ENCODE measurements around the gene LRFN2.

The LRFN2 gene

DNA sequence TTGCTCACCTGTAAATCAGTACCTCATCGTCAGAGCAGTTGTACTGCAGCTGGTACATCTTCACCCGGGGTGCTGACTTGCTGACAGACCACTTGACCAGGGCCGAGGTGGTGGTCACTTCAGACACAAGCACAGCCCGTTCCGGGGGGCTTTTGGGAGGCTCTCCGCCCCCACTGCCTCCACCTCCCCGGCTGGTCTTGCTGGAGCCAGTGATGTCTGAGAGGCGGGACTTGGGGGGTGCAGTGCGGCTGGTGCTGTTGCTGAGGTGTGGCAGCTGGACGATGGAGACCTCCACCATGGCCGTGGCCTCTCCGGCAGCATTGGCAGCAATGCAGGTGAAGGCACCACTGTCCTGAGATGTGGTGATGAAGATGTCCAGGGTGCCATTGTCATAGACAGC, 155.5 kb downstream of the LRFN2 start:
- no peaks in the 10 kb centered on the region for H3K36me3 ChIP-seq (ENCODE audit: control insufficient read depth, low read length)
- H3K4me3 ChIP-seq (ENCODE audit: low read length) = no peak overlapping the region
- no peaks in the 10 kb centered on the region for H3K9me2 ChIP-seq (replicated peaks; ENCODE audit: control insufficient read depth, low read length)
- no peak overlapping the region for H3K4me2 ChIP-seq (ENCODE audit: low read length)
- no peaks in the 10 kb centered on the region for H4K20me1 ChIP-seq (ENCODE audit: control insufficient read depth, insufficient read depth, low read depth, low read length)
- peaks cover 5% of the 10 kb centered on the region; the same call in 1 of the 2 replicates for H3K27me3 ChIP-seq (ENCODE audit: control insufficient read depth, low read length)
- no peaks in the 10 kb centered on the region for H3F3A ChIP-seq (ENCODE audit: control insufficient read depth, insufficient read depth)
- no peaks in the 10 kb centered on the region for H3K79me2 ChIP-seq (ENCODE audit: control insufficient read depth, low read length)
- no peaks in the 10 kb centered on the region for H3K9me3 ChIP-seq (ENCODE audit: control insufficient read depth, insufficient read depth, low read length)
- TF ChIP-seq EZH2phosphoT487 (IDR thresholded peaks at IDR 0.05; ENCODE audit: borderline replicate concordance, low read length) (no peak), CTCF (IDR thresholded peaks at IDR 0.05; ENCODE audit: low read depth, low read length, poor library complexity, severe bottlenecking) (no peak)
- no peak overlapping the region for H3K27ac ChIP-seq (ENCODE audit: low read depth, low read length)
- no peaks in the 10 kb centered on the region for H3K4me1 ChIP-seq (ENCODE audit: control insufficient read depth, low read length)

GRCh38 chr6:40427196-40427595, 160.0 kb downstream of the LRFN2 start:
- Histone ChIP-seq H3K9me2 (replicated peaks; ENCODE audit: control insufficient read depth, low read length) (no peaks in the 10 kb centered on the region), H3K9me3 (ENCODE audit: control insufficient read depth, insufficient read depth, low read length) (no peaks in the 10 kb centered on the region), H3K27ac (ENCODE audit: low read depth, low read length) (no peak overlapping the region), H3F3A (ENCODE audit: control insufficient read depth, insufficient read depth) (no peaks in the 10 kb centered on the region), H3K36me3 (ENCODE audit: control insufficient read depth, low read length) (no peaks in the 10 kb centered on the region), H3K4me3 (ENCODE audit: low read length) (no peak overlapping the region), H3K27me3 (ENCODE audit: control insufficient read depth, low read length) (peaks cover 5% of the 10 kb centered on the region), H4K20me1 (ENCODE audit: control insufficient read depth, insufficient read depth, low read depth, low read length) (no peaks in the 10 kb centered on the region), H3K4me2 (ENCODE audit: low read length) (no peak overlapping the region), H3K79me2 (ENCODE audit: control insufficient read depth, low read length) (no peaks in the 10 kb centered on the region), H3K4me1 (ENCODE audit: control insufficient read depth, low read length) (no peaks in the 10 kb centered on the region)
- TF ChIP-seq EZH2phosphoT487 (IDR thresholded peaks at IDR 0.05; ENCODE audit: borderline replicate concordance, low read length) (no peak), CTCF (IDR thresholded peaks at IDR 0.05; ENCODE audit: low read depth, low read length, poor library complexity, severe bottlenecking) (no peak)

GRCh38 chr6:40426346-40427066, 160.7 kb downstream of the LRFN2 start:
- Histone ChIP-seq H3K9me2 (replicated peaks; ENCODE audit: control insufficient read depth, low read length) (no peaks in the 10 kb centered on the region), H3K27me3 (ENCODE audit: control insufficient read depth, low read length) (peaks cover 5% of the 10 kb centered on the region), H3K9me3 (ENCODE audit: control insufficient read depth, insufficient read depth, low read length) (no peaks in the 10 kb centered on the region), H3K79me2 (ENCODE audit: control insufficient read depth, low read length) (no peaks in the 10 kb centered on the region), H3F3A (ENCODE audit: control insufficient read depth, insufficient read depth) (no peaks in the 10 kb centered on the region), H3K27ac (ENCODE audit: low read depth, low read length) (no peak overlapping the region), H3K36me3 (ENCODE audit: control insufficient read depth, low read length) (no peaks in the 10 kb centered on the region), H3K4me3 (ENCODE audit: low read length) (no peak overlapping the region), H3K4me2 (ENCODE audit: low read length) (no peak overlapping the region), H3K4me1 (ENCODE audit: control insufficient read depth, low read length) (no peaks in the 10 kb centered on the region), H4K20me1 (ENCODE audit: control insufficient read depth, insufficient read depth, low read depth, low read length) (no peaks in the 10 kb centered on the region)
- TF ChIP-seq EZH2phosphoT487 (IDR thresholded peaks at IDR 0.05; ENCODE audit: borderline replicate concordance, low read length) (no peak), CTCF (IDR thresholded peaks at IDR 0.05; ENCODE audit: low read depth, low read length, poor library complexity, severe bottlenecking) (no peak)
